Lower lobe of right lung (tissue), 2 donors: ENCODE data around the gene UBE2G1. TPM values are rescaled to one million over a fixed set of nuclear protein-coding genes. Genes with fewer than 3 reads are reported as not detected.

Source experiments
- ATAC-seq, 2 donors: fragments of 200-7000 bp; cut with Tn5 transposase; one replicate each; pipeline ENCODE4 v1.9.1; 2020 to 2022; ENCODE audit warnings: mild to moderate bottlenecking in 2 of 2, moderate library complexity in 2 of 2
- DNase-seq: peaks from one replicate; pipeline ENCODE4 v3.0.0-alpha.2; 2020
- H3K27ac ChIP-seq: fragments of 200-600 bp; one replicate; pipeline ENCODE4 v1.8.0; 2022
- H3K27me3 ChIP-seq: fragments of 200-600 bp; one replicate; pipeline ENCODE4 v1.8.0; 2022; ENCODE audit warnings: low read depth
- H3K36me3 ChIP-seq: fragments of 200-600 bp; one replicate; pipeline ENCODE4 v1.8.0; 2022; ENCODE audit warnings: mild to moderate bottlenecking
- H3K4me1 ChIP-seq: fragments of 200-600 bp; one replicate; pipeline ENCODE4 v1.8.0; 2022
- H3K4me3 ChIP-seq: fragments of 200-600 bp; one replicate; pipeline ENCODE4 v1.8.0; 2022; ENCODE audit warnings: mild to moderate bottlenecking
- H3K9me3 ChIP-seq: fragments of 200-600 bp; one replicate; pipeline ENCODE4 v1.8.0; 2022
- intact Hi-C: fragments of 100-400 bp; cut with DNase I; formaldehyde crosslinking; loops from one replicate; pipeline ENCODE4 v1.11.0; 2022
- total RNA-seq: library from RNA; stranded (reverse); fragmentation: NEBNext Ultra II Directional; extraction: Animal tissue kit (Norgen Biotek cat#: 25700); gene quantifications from one replicate; pipeline ENCODE4 v1.2.1, GENCODE V29; 2021
- TF ChIP-seq, protein P1 (sequence below): fragments of 200-600 bp; IDR thresholded peaks from one replicate; pipeline ENCODE4 v1.8.0; 2022; ENCODE audit warnings: antibody characterized with exemption, mild to moderate bottlenecking
- donor health status: DM: no; HTN: yes; CAD: no; lungs with severe emphysema.

UBE2G1 gene
- total RNA-seq, 1 donor from 2014 or later: 42.5 TPM

DNA sequence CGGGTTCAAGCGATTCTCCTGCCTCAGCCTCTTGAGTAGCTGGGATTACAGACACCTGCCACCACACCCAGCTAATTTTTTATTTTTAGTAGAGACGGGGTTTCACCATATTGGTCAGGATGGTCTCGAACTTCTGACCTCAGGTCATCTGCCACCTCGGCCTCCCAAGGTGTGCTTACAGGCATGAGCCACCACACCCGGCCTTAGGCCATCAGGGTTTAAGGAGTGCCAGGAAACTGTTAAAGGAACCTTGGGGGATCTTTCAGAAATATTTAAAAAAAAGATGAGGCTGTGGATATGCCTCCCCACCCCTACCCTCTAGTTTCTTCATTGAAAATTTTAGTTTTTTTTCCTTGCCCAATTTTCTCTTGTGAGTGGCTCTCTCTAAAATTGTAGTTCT lies 31.4 kb upstream of the UBE2G1 start:
- DNase-seq: no peak
- H3K36me3 ChIP-seq: no peaks in the 10 kb centered on the region
- intact Hi-C loops: no loop called here
- H3K9me3 ChIP-seq: no peaks in the 10 kb centered on the region
- H3K4me3 ChIP-seq: no peak overlapping the region
- no peak overlapping the region for H3K27ac ChIP-seq
- no peaks in the 10 kb centered on the region for H3K27me3 ChIP-seq
- no peak for ATAC-seq
- H3K4me1 ChIP-seq: no peaks in the 10 kb centered on the region
- TF ChIP-seq, protein P1, sequence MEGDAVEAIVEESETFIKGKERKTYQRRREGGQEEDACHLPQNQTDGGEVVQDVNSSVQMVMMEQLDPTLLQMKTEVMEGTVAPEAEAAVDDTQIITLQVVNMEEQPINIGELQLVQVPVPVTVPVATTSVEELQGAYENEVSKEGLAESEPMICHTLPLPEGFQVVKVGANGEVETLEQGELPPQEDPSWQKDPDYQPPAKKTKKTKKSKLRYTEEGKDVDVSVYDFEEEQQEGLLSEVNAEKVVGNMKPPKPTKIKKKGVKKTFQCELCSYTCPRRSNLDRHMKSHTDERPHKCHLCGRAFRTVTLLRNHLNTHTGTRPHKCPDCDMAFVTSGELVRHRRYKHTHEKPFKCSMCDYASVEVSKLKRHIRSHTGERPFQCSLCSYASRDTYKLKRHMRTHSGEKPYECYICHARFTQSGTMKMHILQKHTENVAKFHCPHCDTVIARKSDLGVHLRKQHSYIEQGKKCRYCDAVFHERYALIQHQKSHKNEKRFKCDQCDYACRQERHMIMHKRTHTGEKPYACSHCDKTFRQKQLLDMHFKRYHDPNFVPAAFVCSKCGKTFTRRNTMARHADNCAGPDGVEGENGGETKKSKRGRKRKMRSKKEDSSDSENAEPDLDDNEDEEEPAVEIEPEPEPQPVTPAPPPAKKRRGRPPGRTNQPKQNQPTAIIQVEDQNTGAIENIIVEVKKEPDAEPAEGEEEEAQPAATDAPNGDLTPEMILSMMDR: no peak

DNA sequence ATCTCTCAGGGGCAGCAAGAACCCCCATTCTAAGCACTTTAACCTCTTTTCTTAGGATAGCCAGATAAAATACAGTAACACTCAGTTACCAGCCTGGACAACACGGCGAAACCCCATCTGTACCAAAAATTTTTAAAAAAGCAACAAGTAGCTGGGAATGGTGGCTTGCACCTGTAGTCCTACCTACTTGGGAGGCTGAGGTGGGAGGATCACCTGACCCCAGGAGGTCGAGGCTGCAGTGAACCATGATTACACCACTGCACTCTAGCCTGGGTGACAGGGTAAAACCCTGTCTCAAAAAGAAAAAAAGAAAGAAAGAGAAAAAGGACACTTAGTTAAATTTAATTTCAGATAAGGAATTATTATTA lies 28.6 kb upstream of the UBE2G1 start:
- no peak overlapping the region for H3K27ac ChIP-seq

DNA sequence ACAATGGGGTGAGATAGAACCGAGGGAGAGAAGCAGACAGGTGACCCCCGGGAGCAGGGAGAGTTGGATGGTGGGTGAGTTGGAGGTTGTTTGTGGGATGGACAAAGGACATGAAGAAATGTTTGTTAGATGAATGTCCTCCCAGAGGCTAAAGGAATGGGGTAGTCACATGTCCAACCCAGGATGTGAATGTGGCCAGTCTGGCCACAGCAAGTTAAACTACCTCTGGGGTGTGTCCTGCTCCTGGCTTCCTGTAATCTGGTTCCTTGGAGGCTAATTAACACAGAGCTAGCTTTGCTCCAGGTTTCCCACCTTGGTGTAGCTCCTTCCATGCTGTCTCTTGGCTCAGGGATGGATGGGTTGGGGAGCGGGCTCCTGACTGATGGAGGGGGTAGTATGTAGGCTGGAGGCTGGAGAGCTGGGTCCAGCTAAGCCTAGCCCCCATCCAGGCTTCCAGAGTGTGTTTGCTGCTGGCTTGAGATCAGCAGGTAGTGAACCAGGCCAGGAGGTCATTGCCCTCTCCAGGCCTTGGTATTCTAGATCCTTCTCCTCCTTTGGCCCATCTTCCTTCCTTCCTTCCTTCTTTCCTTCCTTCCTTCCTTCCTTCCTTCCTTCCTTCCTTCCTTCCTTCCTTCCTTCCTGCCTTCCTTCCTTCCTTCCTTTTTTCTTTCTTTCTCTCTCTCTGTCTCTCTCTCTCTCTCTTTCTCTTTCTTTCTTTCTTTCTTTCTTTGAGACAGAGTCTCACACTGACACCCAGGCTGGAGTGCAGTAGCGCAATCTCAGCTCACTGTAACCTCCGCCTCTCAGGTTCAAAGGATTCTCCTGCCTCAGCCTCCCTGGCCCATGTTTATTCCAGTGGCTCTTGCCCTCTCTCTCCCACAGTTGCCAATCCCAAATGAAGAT lies 28.0 kb upstream of the UBE2G1 start:
- Histone ChIP-seq H3K27me3 (no peaks in the 10 kb centered on the region), H3K4me1 (no peaks in the 10 kb centered on the region), H3K4me3 (no peak overlapping the region), H3K36me3 (no peaks in the 10 kb centered on the region), H3K9me3 (no peaks in the 10 kb centered on the region), H3K27ac (no peak overlapping the region)
- DNase-seq: no peak
- TF ChIP-seq, protein P1: no peak
- no peak for ATAC-seq
- intact Hi-C loops: no loop called here

More for the DNA sequence above, 28.6 kb upstream of the UBE2G1 start:
- Histone ChIP-seq H3K4me3 (no peak overlapping the region), H3K4me1 (no peaks in the 10 kb centered on the region), H3K9me3 (no peaks in the 10 kb centered on the region), H3K27me3 (no peaks in the 10 kb centered on the region), H3K36me3 (no peaks in the 10 kb centered on the region)
- ATAC-seq: no peak
- no peak for DNase-seq
- TF ChIP-seq, protein P1: no peak
- intact Hi-C loops: no loop called here

DNA sequence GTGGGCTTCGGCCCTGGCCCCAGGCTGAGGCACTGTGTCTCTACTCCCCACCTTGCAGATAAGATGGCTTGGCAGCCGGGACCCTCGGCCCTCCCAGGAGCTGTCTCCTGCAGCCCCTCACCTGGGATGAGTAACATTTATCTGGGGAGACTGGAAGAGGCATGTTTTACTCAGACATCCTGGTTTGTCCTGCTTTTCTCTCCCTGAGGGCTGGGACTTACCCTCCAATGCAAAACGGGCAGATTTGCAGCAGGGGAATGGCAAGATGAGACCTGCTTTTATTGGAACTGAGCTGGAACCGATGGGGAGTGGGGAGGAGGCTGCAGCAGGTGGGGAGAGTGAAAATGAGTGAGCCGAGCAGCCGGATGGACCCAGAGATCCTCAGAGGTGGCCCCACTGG lies 27.3 kb upstream of the UBE2G1 start:
- TF ChIP-seq, protein P1: no peak
- Histone ChIP-seq H3K9me3 (no peaks in the 10 kb centered on the region), H3K27me3 (no peaks in the 10 kb centered on the region), H3K4me3 (no peak overlapping the region), H3K27ac (no peak overlapping the region), H3K4me1 (no peaks in the 10 kb centered on the region), H3K36me3 (no peaks in the 10 kb centered on the region)
- DNase-seq: no peak
- ATAC-seq: no peak
- intact Hi-C loops: no loop called here

DNA sequence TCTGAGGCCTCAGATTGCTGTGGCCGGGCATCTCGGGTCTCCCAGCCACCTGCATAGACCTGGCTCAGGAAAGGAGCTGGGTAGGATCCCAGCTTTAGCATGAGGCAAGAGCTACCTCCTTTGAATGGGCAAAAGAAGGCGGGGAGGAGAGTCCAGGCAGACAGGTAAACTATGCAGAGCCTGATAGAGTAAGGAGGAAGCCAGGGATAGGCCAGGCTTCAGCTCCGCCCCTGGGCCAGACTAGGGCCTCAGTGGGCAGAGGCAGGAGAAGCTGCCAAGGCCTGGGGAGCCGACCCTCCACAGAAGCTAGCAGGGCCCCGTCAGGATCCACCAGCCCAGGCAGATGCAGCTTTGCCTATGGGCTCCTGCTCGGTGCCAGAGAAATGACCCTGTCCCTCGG lies 22.6 kb upstream of the UBE2G1 start:
- H3K9me3 ChIP-seq: no peaks in the 10 kb centered on the region
- intact Hi-C loops: no loop called here
- H3K27me3 ChIP-seq: no peaks in the 10 kb centered on the region
- H3K4me1 ChIP-seq: no peaks in the 10 kb centered on the region
- peak; percentile 56 to 67 for ATAC-seq
- H3K27ac ChIP-seq: no peak overlapping the region
- no peak overlapping the region for H3K4me3 ChIP-seq
- TF ChIP-seq, protein P1: no peak
- no peaks in the 10 kb centered on the region for H3K36me3 ChIP-seq
- DNase-seq: no peak
